ENCODE data around the gene RIC1. TPM values are rescaled to one million over a fixed set of nuclear protein-coding genes. Genes with fewer than 3 reads are reported as not detected.
A peak's percentile ranks its signal among the peaks of the same experiment; 100 is the strongest.

The RIC1 gene
- total and polyA plus RNA-seq, 2 of the 13 experiments (the other 11 are each of a cell fraction or from before 2014, with no cell fraction given) = 18.2 to 19.0 TPM

- TF ChIP-seq ZBTB33 (CRISPR knock-in tag; IDR thresholded peaks at IDR 0.05) (peak; percentile 79; the same call in 1 of the 2 replicates), POGK (CRISPR knock-in tag; conservative IDR thresholded peaks at IDR 0.05) (no peak), TRAFD1 (CRISPR knock-in tag; IDR thresholded peaks at IDR 0.05; ENCODE audit: borderline replicate concordance) (no peak), LCORL (IDR thresholded peaks at IDR 0.05) (peak; percentile 86), LCORL (CRISPR knock-in tag; IDR thresholded peaks at IDR 0.05) (peak; percentile 81), RFX1 (IDR thresholded peaks at IDR 0.05) (no peak), FOXK1 (CRISPR knock-in tag; IDR thresholded peaks at IDR 0.05; ENCODE audit: borderline replicate concordance, low read depth) (peak; percentile 62; the same call in 1 of the 2 replicates), TAF1 (CRISPR knock-in tag; IDR thresholded peaks at IDR 0.05) (no peak), IKZF1 (IDR thresholded peaks at IDR 0.05) (no peak), ZNF446 (CRISPR knock-in tag; IDR thresholded peaks at IDR 0.05) (no peak), SRSF9 (IDR thresholded peaks at IDR 0.05; ENCODE audit: borderline replicate concordance, insufficient read depth, low read depth, low read length, poor library complexity, severe bottlenecking) (no peak), TFDP2 (CRISPR knock-in tag; IDR thresholded peaks at IDR 0.05) (0 out of 2 replicates have a peak, but pooled peaks have one; percentile 23), NCOA5 (CRISPR knock-in tag; IDR thresholded peaks at IDR 0.05) (no peak), HES4 (CRISPR knock-in tag; IDR thresholded peaks at IDR 0.05; ENCODE audit: borderline replicate concordance) (no peak), ZNF20 (CRISPR knock-in tag; IDR thresholded peaks at IDR 0.05) (0 out of 2 replicates have a peak, but pooled peaks have one; percentile 41), AGO2 (optimal IDR thresholded peaks at IDR 0.05; ENCODE audit: low read depth, low read length) (no peak), ZNF747 (CRISPR knock-in tag; IDR thresholded peaks at IDR 0.05; ENCODE audit: borderline replicate concordance) (no peak), ZNF30 (CRISPR knock-in tag; IDR thresholded peaks at IDR 0.05) (no peak), ZXDC (CRISPR knock-in tag; IDR thresholded peaks at IDR 0.05) (no peak)
These were observed 92.6 kb downstream of the RIC1 start (continued) for GRCh38 chr9:5721279-5722087.
